A204.1 (cell line): ENCODE measurements around the gene C3orf22.
"Not testable (repeated sequence)": the region's sequence is repeated elsewhere in the genome, so short reads cannot be mapped to it uniquely, and the experiment has no call there.

ENCODE experiments used
- FAIRE-seq: peaks from 2 replicates; lab custom pipeline; 2012; peaks lifted over from hg19 to GRCh38; lab: Jason Lieb, UNC

The C3orf22 gene

GRCh38 chr3:126558336-126559071 lies at the start of gene C3orf22:
TSS of gene C3orf22 (minus strand) at chr3:126558932. CDS start at chr3:126553390, 5,542 bp downstream.
- no peak for FAIRE-seq

- no peak for FAIRE-seq
Observed at GRCh38 chr3:126607214-126607908, 48.6 kb upstream of the C3orf22 start.

- FAIRE-seq = no peak
Observed at GRCh38 chr3:126606001-126606400, 47.3 kb upstream of the C3orf22 start.

- FAIRE-seq = no peak
Observed at GRCh38 chr3:126604691-126605090, 46.0 kb upstream of the C3orf22 start.

GRCh38 chr3:126599101-126599500 lies 40.4 kb upstream of the C3orf22 start:
- FAIRE-seq = no peak

GRCh38 chr3:126595479-126595878 lies 36.7 kb upstream of the C3orf22 start:
- not testable (repeated sequence) for FAIRE-seq

GRCh38 chr3:126591515-126591914 lies 32.8 kb upstream of the C3orf22 start:
- FAIRE-seq = not testable (repeated sequence)

- no peak for FAIRE-seq
Observed at GRCh38 chr3:126582311-126582710, 23.6 kb upstream of the C3orf22 start.

GRCh38 chr3:126581569-126581968 lies 22.8 kb upstream of the C3orf22 start:
- FAIRE-seq = no peak

GRCh38 chr3:126580746-126581145 lies 22.0 kb upstream of the C3orf22 start:
- no peak for FAIRE-seq

GRCh38 chr3:126578702-126579101 lies 20.0 kb upstream of the C3orf22 start:
- FAIRE-seq = no peak

- no peak for FAIRE-seq
Observed at GRCh38 chr3:126577261-126577660, 18.5 kb upstream of the C3orf22 start.

- no peak for FAIRE-seq
Observed at GRCh38 chr3:126573492-126574117, 14.9 kb upstream of the C3orf22 start.

GRCh38 chr3:126571078-126571477 lies 12.3 kb upstream of the C3orf22 start:
- no peak for FAIRE-seq

- no peak for FAIRE-seq
Observed at GRCh38 chr3:126570103-126570541, 11.4 kb upstream of the C3orf22 start.

GRCh38 chr3:126569390-126569975 lies 10.8 kb upstream of the C3orf22 start:
- FAIRE-seq = no peak

- no peak for FAIRE-seq
Observed at GRCh38 chr3:126568776-126569342, 10.1 kb upstream of the C3orf22 start.

- no peak for FAIRE-seq
Observed at GRCh38 chr3:126567696-126568438, 9.1 kb upstream of the C3orf22 start.

GRCh38 chr3:126562737-126563276 lies 4.1 kb upstream of the C3orf22 start:
- FAIRE-seq = no peak

GRCh38 chr3:126557761-126558160 lies 971 bp downstream of the C3orf22 start:
- no peak for FAIRE-seq

GRCh38 chr3:126557415-126557745 lies 1.4 kb downstream of the C3orf22 start:
- FAIRE-seq = no peak
